ENCODE measurements around the gene TSC2. TPM values are rescaled to one million over a fixed set of nuclear protein-coding genes. Genes with fewer than 3 reads are reported as not detected.
A peak's percentile ranks its signal among the peaks of the same experiment; 100 is the strongest.
"Not testable (repeated sequence)": the region's sequence is repeated elsewhere in the genome, so short reads cannot be mapped to it uniquely, and the experiment has no call there.

The TSC2 gene
- total RNA-seq, 2 experiments from 2014 or later, result 56.6 to 63.9 TPM

- intact Hi-C loops (cut with micrococcal nuclease), result no loop called here
- CTCF ChIA-PET, result interaction anchor here (0.7 to 2.1 kb wide), 16 partner anchors 9 to 461 kb away, joined by 3 to 25 read pairs (median 7); partner anchors contain the start of genes GFER, NPW, SYNGR3 and TRAF7
- H3K9me3 Mint-ChIP-seq, result no peaks in the 10 kb centered on the region
- H3K4me3 Mint-ChIP-seq, result no peak overlapping the region
- H3K4me1 Mint-ChIP-seq (ENCODE audit: low read depth), result peaks cover 37% of the 10 kb centered on the region
- POLR2A ChIA-PET, result interaction anchor here (1.4 kb wide), 1 partner anchor 40 kb away, joined by 5 read pairs; the partner anchor contains the start of gene RPS2
- H3K27me3 Mint-ChIP-seq, result no peaks in the 10 kb centered on the region
- no peak for DNase-seq
- H3K36me3 Mint-ChIP-seq, result peaks cover 24% of the 10 kb centered on the region
- no peak overlapping the region for H3K27ac Mint-ChIP-seq
Observed at GRCh38 chr16:2004795-2005517, 42.8 kb upstream of the TSC2 start.

DNA sequence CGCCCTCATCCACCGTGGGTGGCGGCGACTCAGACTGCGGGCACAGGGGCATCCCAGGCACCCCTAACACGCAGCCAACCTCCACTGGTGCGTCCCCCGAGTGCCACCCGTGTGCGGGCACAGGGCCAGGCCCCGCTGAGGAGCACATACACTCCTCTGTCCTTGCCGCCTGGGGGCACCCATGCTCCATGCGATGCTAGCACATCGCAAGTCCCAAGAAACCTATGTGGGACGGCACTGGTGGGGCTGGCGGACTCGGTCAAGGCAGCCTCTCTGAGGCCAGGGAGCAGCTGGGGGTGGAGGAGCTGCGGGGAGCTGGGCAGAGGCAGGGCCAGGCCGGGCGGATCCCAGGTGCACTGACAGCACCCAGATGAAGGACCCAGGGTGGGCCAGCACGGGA is 42.1 kb upstream of the TSC2 start:
- intact Hi-C loops (cut with micrococcal nuclease), result no loop called here

GRCh38 chr16:2006317-2006716 is 41.5 kb upstream of the TSC2 start:
- Mint-ChIP-seq H3K4me1 (ENCODE audit: low read depth) (peaks cover 41% of the 10 kb centered on the region), H3K36me3 (peaks cover 24% of the 10 kb centered on the region), H3K27ac (no peak overlapping the region), H3K9me3 (no peaks in the 10 kb centered on the region), H3K4me3 (no peak overlapping the region), H3K27me3 (no peaks in the 10 kb centered on the region)
- intact Hi-C loops (cut with micrococcal nuclease), result no loop called here
- DNase-seq, result no peak
- ChIA-PET CTCF (interaction anchor here (1.1 kb wide), 1 partner anchor 145 kb away, joined by 3 read pairs; no protein-coding TSS in a partner anchor), POLR2A (interaction anchor here (1.0 kb wide), 1 partner anchor 21 kb away, joined by 5 read pairs; no protein-coding TSS in a partner anchor)

More for the DNA sequence above, 42.1 kb upstream of the TSC2 start:
- CTCF ChIA-PET, result interaction anchor here (1.1 to 2.1 kb wide), 2 partner anchors 135 to 145 kb away, joined by 3 to 25 read pairs; no protein-coding TSS in a partner anchor
- Mint-ChIP-seq H3K36me3 (peaks cover 28% of the 10 kb centered on the region), H3K4me3 (no peak overlapping the region), H3K4me1 (ENCODE audit: low read depth) (peaks cover 41% of the 10 kb centered on the region), H3K27me3 (no peaks in the 10 kb centered on the region), H3K9me3 (no peaks in the 10 kb centered on the region), H3K27ac (no peak overlapping the region)
- DNase-seq, result no peak
- POLR2A ChIA-PET, result interaction anchor here (1.0 kb wide), 1 partner anchor 21 kb away, joined by 5 read pairs; no protein-coding TSS in a partner anchor

GRCh38 chr16:2007081-2007836 is 40.5 kb upstream of the TSC2 start:
- Mint-ChIP-seq H3K36me3 (peaks cover 18% of the 10 kb centered on the region), H3K27me3 (no peaks in the 10 kb centered on the region), H3K4me1 (ENCODE audit: low read depth) (peaks cover 41% of the 10 kb centered on the region), H3K4me3 (peak overlapping the region; percentile 83), H3K27ac (peak overlapping the region; percentile 61), H3K9me3 (no peaks in the 10 kb centered on the region)
- ChIA-PET CTCF (interaction anchor here (1.4 to 3.4 kb wide), 2 partner anchors 23 to 133 kb away, joined by 3 to 14 read pairs; partner anchors contain the start of gene GFER), POLR2A (no interaction called here)
- intact Hi-C loops (cut with micrococcal nuclease), result no loop called here
- DNase-seq, result no peak

GRCh38 chr16:2008009-2008526 is 39.7 kb upstream of the TSC2 start:
- Mint-ChIP-seq H3K4me1 (ENCODE audit: low read depth) (peaks cover 41% of the 10 kb centered on the region), H3K27ac (peak overlapping the region; percentile 77), H3K4me3 (peak overlapping the region; percentile 83), H3K36me3 (peaks cover 15% of the 10 kb centered on the region), H3K9me3 (no peaks in the 10 kb centered on the region), H3K27me3 (no peaks in the 10 kb centered on the region)
- peak; percentile 48 for DNase-seq
- POLR2A ChIA-PET, result interaction anchor here (0.6 to 1.6 kb wide), 3 partner anchors 17 to 147 kb away, joined by 3 to 7 read pairs (median 4); partner anchors contain the start of genes RPS2 and TRAF7
- intact Hi-C loops (cut with micrococcal nuclease), result loop anchor here (2.0 kb wide), 1 partner anchor 15 kb away; no protein-coding TSS in a partner anchor
- CTCF ChIA-PET, result interaction anchor here (0.8 to 3.4 kb wide), 4 partner anchors 15 to 147 kb away, joined by 3 to 14 read pairs (median 4); partner anchors contain the start of genes GFER and TRAF7

- ChIA-PET POLR2A (interaction anchor here (0.6 to 1.6 kb wide), 3 partner anchors 18 to 146 kb away, joined by 3 to 7 read pairs (median 4); partner anchors contain the start of genes RPS2 and TRAF7), CTCF (interaction anchor here (0.8 to 3.4 kb wide), 4 partner anchors 14 to 147 kb away, joined by 3 to 14 read pairs (median 4); partner anchors contain the start of genes GFER and TRAF7)
- intact Hi-C loops (cut with micrococcal nuclease), result loop anchor here (2.0 kb wide), 1 partner anchor 16 kb away; no protein-coding TSS in a partner anchor
- Mint-ChIP-seq H3K36me3 (peaks cover 15% of the 10 kb centered on the region), H3K4me1 (ENCODE audit: low read depth) (peaks cover 41% of the 10 kb centered on the region), H3K27me3 (no peaks in the 10 kb centered on the region), H3K27ac (peak overlapping the region; percentile 77), H3K4me3 (peak overlapping the region; percentile 83), H3K9me3 (no peaks in the 10 kb centered on the region)
- peak; percentile 66 for DNase-seq
Observed at GRCh38 chr16:2008631-2009163, 39.1 kb upstream of the TSC2 start.

GRCh38 chr16:2009164-2009711 is 38.5 kb upstream of the TSC2 start:
- no peaks in the 10 kb centered on the region for H3K9me3 Mint-ChIP-seq
- peak overlapping the region; percentile 77 for H3K27ac Mint-ChIP-seq
- POLR2A ChIA-PET, result interaction anchor here (1.5 to 1.6 kb wide), 2 partner anchors 18 to 146 kb away, joined by 4 to 7 read pairs; partner anchors contain the start of gene TRAF7
- DNase-seq, result no peak
- CTCF ChIA-PET, result interaction anchor here (1.4 to 3.4 kb wide), 3 partner anchors 13 to 131 kb away, joined by 3 to 14 read pairs (median 4); partner anchors contain the start of gene GFER
- no peaks in the 10 kb centered on the region for H3K27me3 Mint-ChIP-seq
- H3K4me3 Mint-ChIP-seq, result peak overlapping the region; percentile 83
- peaks cover 15% of the 10 kb centered on the region for H3K36me3 Mint-ChIP-seq
- intact Hi-C loops (cut with micrococcal nuclease), result loop anchor here (2.0 kb wide), 1 partner anchor 16 kb away; no protein-coding TSS in a partner anchor
- H3K4me1 Mint-ChIP-seq (ENCODE audit: low read depth), result peaks cover 41% of the 10 kb centered on the region

GRCh38 chr16:2009791-2010510 is 37.8 kb upstream of the TSC2 start, which contains the start of gene ZNF598:
Gene ZNF598, minus strand, starts transcription at chr16:2009821.
- intact Hi-C loops (cut with micrococcal nuclease), result loop anchor here (2.0 to 5.0 kb wide), 2 partner anchors 17 to 48 kb away; partner anchors contain the start of gene RPS2
- H3K27me3 Mint-ChIP-seq, result no peaks in the 10 kb centered on the region
- ChIA-PET POLR2A (no interaction called here), CTCF (interaction anchor here (3.4 kb wide), 1 partner anchor 130 kb away, joined by 14 read pairs; no protein-coding TSS in a partner anchor)
- H3K9me3 Mint-ChIP-seq, result no peaks in the 10 kb centered on the region
- H3K27ac Mint-ChIP-seq, result peak within 1 kb of the TSS; percentile 83
- peak within 1 kb of the TSS; percentile 84 for H3K4me3 Mint-ChIP-seq
- DNase-seq, result peak; percentile 82
- peaks cover 15% of the 10 kb centered on the region for H3K36me3 Mint-ChIP-seq
- H3K4me1 Mint-ChIP-seq (ENCODE audit: low read depth), result peaks cover 35% of the 10 kb centered on the region

DNA sequence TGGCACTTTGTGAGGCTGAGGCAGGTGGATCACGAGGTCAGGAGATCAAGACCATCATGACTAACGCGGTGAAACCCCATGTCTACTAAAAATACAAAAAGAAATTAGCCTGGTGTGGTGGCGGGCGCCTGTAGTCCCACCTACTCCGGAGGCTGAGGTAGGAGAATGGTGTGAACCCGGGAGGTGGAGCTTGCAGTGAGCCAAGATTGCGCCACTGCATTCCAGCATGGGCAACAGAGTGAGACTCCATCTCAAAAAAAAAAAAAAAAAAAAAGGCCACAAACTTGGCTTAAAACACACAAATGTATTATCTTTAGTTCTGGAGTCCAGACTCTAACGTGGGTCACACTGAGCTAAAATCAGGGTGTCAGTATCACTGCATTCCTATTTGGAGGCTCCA is 36.1 kb upstream of the TSC2 start:
- not testable (repeated sequence) for H3K9me3 Mint-ChIP-seq

DNA sequence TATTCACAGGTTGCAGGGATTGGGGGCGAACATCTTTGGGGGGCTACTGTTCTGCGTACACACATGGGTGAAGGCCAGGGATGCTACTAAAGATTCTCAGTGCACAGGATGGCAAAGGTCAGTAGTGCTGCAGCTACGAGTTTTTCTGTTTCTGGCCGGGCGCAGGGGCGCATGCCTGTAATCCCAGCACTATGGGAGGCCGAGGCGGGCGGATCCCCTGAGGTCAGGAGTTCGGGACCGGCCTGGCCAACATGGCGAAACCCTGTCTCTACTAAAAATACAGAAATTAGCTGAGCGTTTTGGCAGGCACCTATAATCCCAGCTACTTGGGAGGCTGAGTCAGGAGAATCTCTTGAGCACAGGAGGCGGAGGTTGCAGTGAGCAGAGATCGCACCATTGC is 34.3 kb upstream of the TSC2 start:
- POLR2A ChIA-PET, result no interaction called here

More for the DNA sequence above, 36.1 kb upstream of the TSC2 start:
- intact Hi-C loops (cut with micrococcal nuclease), result loop anchor here (5.0 kb wide), 1 partner anchor 49 kb away; the partner anchor contains the start of gene RPS2
- H3K36me3 Mint-ChIP-seq, result peaks cover 12% of the 10 kb centered on the region
- not testable (repeated sequence) for H3K27ac Mint-ChIP-seq, DNase-seq, H3K4me3 Mint-ChIP-seq, H3K27me3 Mint-ChIP-seq
- H3K4me1 Mint-ChIP-seq (ENCODE audit: low read depth), result peaks cover 23% of the 10 kb centered on the region
- ChIA-PET POLR2A (interaction anchor here (0.7 to 0.9 kb wide), 2 partner anchors 9 to 151 kb away, joined by 3 to 5 read pairs; no protein-coding TSS in a partner anchor), CTCF (interaction anchor here (2.3 kb wide), 1 partner anchor 8 kb away, joined by 11 read pairs; no protein-coding TSS in a partner anchor)

More for the DNA sequence above, 34.3 kb upstream of the TSC2 start:
- intact Hi-C loops (cut with micrococcal nuclease), result loop anchor here (5.0 kb wide), 1 partner anchor 51 kb away; the partner anchor contains the start of gene RPS2
- Mint-ChIP-seq H3K4me3 (no peak overlapping the region), H3K4me1 (ENCODE audit: low read depth) (peaks cover 7% of the 10 kb centered on the region), H3K27ac (no peak overlapping the region), H3K36me3 (peaks cover 6% of the 10 kb centered on the region), H3K27me3 (peaks cover 2% of the 10 kb centered on the region), H3K9me3 (no peaks in the 10 kb centered on the region)
- CTCF ChIA-PET, result interaction anchor here (1.0 to 2.3 kb wide), 3 partner anchors 9 to 127 kb away, joined by 3 to 11 read pairs (median 4); no protein-coding TSS in a partner anchor
- no peak for DNase-seq
